GM12865 (cell line): ENCODE measurements around the gene TOP2A.
A peak's percentile ranks its signal among the peaks of the same experiment; 100 is the strongest.
"Not testable (repeated sequence)": the region's sequence is repeated elsewhere in the genome, so short reads cannot be mapped to it uniquely, and the experiment has no call there.

Experiments used
- DNase-seq: peaks from one replicate; pipeline ENCODE4 v3.0.0; 2010; ENCODE audit warnings: low read depth
- H3K4me3 ChIP-seq: 2 replicates; pipeline ENCODE4 v1.5.1; 2011; ENCODE audit warnings: mild to moderate bottlenecking, low read depth, low read length, control low read depth
- TF ChIP-seq, protein P1 (sequence below): IDR thresholded peaks from 2 replicates; pipeline ENCODE4 v1.5.1; 2011; ENCODE audit warnings: low read length, control low read depth, low read depth, inconsistent platforms; ENCODE audit not compliant: insufficient read depth; ENCODE audit errors: missing control alignments

The TOP2A gene

DNA sequence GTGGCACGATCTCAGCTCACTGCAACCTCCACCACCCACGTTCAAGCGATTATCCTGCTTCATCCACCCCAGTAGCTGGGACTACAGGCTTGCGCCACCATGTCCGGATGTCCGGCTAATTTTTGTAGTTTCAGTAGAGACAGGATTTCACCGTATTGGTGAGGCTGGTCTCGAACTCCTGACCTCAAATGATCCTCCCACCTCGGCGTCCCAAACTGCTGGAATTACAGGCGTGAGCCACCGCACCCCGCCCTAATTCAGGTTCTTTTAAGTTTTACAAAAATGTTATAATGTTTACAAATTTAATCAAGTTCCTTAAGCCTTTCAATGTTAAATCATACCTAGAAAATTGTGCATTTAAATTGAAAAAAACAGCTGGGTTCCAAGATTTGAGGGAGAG lies 39.9 kb downstream of the TOP2A start:
- no peak overlapping the region for H3K4me3 ChIP-seq
- TF ChIP-seq, protein P1, sequence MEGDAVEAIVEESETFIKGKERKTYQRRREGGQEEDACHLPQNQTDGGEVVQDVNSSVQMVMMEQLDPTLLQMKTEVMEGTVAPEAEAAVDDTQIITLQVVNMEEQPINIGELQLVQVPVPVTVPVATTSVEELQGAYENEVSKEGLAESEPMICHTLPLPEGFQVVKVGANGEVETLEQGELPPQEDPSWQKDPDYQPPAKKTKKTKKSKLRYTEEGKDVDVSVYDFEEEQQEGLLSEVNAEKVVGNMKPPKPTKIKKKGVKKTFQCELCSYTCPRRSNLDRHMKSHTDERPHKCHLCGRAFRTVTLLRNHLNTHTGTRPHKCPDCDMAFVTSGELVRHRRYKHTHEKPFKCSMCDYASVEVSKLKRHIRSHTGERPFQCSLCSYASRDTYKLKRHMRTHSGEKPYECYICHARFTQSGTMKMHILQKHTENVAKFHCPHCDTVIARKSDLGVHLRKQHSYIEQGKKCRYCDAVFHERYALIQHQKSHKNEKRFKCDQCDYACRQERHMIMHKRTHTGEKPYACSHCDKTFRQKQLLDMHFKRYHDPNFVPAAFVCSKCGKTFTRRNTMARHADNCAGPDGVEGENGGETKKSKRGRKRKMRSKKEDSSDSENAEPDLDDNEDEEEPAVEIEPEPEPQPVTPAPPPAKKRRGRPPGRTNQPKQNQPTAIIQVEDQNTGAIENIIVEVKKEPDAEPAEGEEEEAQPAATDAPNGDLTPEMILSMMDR, result no peak
- no peak for DNase-seq

DNA sequence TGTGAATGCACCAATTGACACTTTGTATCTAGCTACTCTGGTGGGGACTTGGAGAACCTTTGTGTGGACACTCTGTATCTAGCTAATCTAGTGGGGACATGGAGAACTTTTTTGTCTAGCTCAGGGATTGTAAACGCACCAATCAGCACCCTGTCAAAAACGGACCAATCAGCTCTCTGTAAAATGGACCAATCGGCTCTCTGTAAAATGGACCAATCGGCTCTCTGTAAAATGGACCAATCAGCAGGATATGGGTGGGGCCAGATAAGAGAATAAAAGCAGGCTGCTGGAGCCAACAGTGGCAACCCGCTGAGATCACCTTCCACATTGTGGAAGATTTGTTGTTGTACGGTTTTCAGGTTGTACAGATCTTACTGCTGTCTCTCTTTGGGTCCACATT lies 41.2 kb downstream of the TOP2A start:
- DNase-seq, H3K4me3 ChIP-seq: not testable (repeated sequence)

- not testable (repeated sequence) for DNase-seq, H3K4me3 ChIP-seq
Observed at GRCh38 chr17:40375786-40376185, 41.9 kb downstream of the TOP2A start.

DNA sequence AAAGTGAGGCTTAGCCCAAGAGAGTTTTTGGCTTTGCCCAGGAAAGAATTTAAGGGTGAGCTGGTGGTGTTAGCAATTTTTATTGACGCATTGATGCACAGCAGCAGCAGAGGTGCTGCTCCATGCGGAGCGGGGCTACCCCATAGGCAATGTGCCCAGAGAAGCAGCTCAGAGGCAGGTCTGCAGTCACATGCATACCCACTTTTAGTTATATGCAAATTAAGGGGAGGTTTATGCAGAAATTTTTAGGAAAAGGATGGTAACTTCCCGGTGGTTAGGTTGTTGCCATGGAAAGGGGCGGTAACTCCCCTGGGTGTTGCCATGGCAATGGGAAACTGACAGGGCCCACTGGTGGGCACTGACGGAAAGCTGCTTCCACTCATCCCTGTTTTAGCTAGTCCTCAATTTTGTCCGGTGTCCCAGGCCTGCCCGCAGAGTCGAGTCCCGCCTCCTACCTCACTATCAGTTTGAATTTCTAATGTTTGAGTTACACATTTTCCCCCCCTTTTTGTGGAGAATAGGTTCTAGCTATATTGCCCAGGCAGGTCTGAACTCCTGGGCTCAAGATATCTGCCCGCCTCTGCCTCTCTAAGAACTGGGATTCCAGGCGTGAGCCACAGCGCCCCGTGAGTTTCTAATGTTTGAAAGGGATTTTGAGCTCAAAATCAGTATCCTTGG lies 42.7 kb downstream of the TOP2A start:
- TF ChIP-seq, protein P1, result no peak
- no peak overlapping the region for H3K4me3 ChIP-seq
- DNase-seq, result no peak

- TF ChIP-seq, protein P1, result no peak
- no peak overlapping the region for H3K4me3 ChIP-seq
- no peak for DNase-seq
Observed at GRCh38 chr17:40373999-40374398, 43.7 kb downstream of the TOP2A start.

GRCh38 chr17:40373324-40373723 lies 44.4 kb downstream of the TOP2A start:
- H3K4me3 ChIP-seq, result no peak overlapping the region
- DNase-seq, result no peak
- TF ChIP-seq, protein P1, result no peak

- H3K4me3 ChIP-seq, DNase-seq: not testable (repeated sequence)
Observed at GRCh38 chr17:40372644-40373043, 45.1 kb downstream of the TOP2A start.

GRCh38 chr17:40372031-40372430 lies 45.7 kb downstream of the TOP2A start:
- H3K4me3 ChIP-seq, result no peak overlapping the region
- DNase-seq, result no peak
- TF ChIP-seq, protein P1, result no peak

DNA sequence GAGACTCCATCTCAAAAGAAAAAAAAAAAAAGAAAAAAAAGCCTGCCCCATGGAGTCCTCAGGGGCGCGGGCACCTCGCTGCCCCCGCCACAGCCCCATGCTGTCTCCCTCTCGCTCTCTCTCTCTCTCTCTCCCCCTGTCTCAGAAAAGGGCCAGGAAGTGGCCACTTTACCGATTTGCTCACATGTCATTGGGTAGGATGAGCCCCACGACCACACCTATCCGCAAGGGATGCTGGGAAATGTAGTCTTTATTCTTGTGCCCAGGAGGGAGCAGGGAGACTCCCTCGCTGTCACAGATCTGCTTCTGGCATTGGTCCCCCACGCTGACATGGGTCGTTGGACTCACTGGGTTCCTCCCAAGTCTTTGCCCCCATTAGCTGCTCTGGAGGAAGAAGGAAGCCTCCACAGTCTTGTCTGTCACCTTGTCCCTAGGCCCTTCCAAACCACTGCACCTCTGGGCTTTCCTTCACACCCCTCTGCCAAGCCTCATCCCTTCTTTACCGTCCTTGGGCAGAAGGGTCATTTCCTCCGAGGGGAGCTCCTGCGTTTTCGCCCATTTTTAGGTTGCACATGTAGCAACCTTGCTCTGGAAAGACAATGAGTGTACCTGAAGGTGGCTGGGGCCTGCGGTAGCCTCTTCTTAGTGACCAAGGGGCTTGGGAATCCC lies 46.3 kb downstream of the TOP2A start:
- TF ChIP-seq, protein P1, result no peak
- DNase-seq, result peak; percentile 66
- H3K4me3 ChIP-seq, result no peak overlapping the region
